GM18517 (cell line): ENCODE results near the gene MAST4.
A peak's percentile ranks its signal among the peaks of the same experiment; 100 is the strongest.
"Not testable (repeated sequence)": the region's sequence is repeated elsewhere in the genome, so short reads cannot be mapped to it uniquely, and the experiment has no call there.

Source experiments
- ATAC-seq: cut with Tn5 transposase; IDR thresholded peaks from one replicate; pipeline ENCODE4 v1.9.1; 2021; ENCODE audit warnings: mild to moderate bottlenecking, moderate library complexity; ENCODE audit not compliant: unreplicated experiment

The MAST4 gene

DNA sequence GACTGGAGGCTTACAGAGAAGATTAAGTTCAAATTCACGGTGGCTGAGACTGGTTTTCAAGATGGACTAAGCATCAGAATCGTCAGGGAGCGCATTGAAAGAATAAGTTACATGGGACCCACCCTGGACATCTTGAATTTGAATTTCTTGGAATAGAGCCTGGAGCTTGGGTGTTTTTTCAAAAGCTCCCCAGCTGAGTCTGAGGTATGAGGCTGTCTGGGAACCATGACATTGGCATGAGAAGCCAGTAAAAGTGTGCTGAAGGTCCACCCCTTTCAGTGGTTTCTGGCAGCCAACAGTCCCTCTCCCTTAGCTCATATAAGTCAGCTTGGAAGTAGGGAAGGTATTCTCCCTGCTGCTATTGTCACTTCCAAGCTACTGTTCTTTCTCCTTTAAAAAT is 97.8 kb downstream of the MAST4 start:
- ATAC-seq = no peak

DNA sequence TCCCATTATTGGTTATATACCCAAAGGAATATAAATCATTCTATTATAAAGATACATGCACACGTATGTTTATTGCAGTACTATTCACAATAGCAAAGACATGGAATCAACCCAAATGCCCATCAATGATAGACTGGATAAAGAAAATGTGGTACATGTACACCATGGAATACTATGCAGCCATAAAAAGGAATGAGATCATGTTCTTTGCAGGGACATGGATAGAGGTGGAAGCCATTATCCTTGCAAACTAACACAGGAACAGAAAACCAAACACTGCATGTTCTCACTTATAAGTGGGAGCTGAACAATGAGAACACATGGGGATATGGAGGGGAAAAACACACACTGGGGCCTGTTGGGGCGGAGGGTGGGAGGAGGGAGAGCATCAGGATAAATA is 99.6 kb downstream of the MAST4 start:
- ATAC-seq = not testable (repeated sequence)

DNA sequence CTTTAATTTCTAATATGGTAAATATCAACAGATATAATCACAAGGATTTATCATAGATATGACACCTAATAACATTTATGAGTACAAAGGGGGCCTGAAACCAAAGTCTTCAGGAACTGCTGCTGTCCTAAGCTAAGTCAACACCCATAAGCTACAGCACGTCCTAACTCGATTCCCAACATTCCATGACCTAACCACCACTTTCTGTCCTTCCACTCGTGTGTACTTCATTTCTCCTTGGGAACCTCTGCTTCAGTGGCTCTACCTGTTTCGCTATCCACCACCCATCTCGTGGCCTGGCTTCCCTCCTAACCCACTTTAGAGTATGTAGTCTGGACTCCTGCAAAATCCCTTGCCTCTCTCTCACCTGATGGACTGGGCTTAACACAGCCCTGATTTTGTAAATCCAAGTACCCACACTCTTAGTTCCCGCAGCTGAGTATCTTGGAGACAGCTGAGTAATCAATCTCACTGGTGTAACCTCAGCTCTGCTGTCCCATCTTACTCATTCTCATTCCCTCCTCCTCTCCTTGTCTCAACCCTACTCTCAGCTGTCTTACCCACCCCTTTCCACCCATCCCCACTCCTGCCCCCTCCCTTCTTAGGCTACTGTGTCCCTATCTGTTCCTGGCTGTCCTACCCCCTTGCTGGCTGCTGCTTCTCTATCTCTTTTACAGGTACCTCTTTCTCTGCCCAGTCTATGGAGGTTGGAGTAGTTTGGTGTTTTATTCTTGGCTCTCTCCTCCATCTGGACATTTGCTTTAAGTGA is 101.8 kb downstream of the MAST4 start:
- ATAC-seq = no peak

DNA sequence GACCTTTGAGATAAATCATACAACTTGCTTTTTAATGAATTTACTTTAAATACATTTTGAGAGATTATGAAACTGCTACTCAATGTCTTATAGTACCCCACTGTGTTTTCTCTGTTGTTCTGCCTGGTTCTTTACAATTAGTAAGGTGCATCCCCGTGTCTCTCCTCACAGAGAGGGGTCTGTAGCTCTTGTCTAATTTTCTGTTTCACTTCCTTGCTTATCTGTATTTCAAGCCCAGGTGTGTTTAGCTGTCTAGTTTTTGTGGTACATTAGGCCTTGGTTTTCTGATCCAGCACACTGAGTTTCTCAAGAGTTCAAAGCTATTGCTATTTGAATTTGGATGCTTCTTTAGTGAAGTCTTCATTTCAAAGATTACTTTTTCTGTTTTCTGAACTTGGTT is 105.1 kb downstream of the MAST4 start:
- ATAC-seq = peak; percentile 92

DNA sequence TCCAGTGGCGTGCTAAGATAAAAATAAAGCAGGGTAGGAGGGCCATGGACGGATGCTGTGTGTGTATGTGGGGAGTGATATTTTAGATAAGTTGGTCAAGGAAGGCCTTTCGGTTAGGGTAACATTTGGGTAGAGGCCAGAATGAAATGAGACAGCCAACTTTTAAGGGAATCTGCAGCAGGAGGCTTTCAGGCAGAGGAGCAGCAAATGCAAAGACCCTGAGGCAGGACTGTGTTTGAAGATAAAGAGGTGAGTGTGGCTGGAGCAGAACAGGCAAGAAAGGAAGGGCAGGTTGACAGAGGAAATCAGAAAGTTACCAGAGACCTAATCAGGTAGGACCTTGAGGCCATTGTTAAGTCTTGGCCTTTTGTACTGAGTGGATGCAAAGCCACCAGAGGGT is 106.2 kb downstream of the MAST4 start:
- ATAC-seq = no peak

DNA sequence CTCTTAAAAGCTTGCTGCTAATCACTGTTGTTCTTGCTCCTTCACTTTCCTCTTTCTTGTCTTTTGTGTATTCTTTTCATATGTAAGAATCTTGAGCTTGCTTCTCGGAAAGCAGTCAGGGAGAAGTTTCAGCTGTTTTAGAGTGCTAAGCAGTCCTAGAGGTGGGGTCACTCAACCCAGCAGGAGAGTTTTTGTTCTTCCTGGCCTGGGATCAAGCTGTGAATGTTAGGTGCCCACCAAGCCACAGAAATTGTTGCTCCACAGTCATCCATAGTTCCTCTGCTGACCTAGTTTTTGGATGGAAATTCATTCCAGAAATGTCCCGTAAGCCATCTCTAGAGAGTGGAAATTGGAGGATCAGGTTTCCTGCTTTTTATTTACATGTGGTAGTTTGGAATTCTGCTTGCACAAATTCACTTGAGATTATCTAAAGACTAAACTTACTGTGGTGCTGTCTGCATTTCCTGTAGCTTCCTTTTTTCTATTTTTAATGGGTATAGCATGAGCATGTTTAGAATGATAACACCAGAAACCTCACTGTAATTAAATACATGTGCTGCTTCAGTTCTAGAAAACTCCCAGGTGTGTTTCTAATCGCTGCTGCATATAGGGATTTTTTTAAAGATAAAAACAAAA is 108.7 kb downstream of the MAST4 start:
- no peak for ATAC-seq

DNA sequence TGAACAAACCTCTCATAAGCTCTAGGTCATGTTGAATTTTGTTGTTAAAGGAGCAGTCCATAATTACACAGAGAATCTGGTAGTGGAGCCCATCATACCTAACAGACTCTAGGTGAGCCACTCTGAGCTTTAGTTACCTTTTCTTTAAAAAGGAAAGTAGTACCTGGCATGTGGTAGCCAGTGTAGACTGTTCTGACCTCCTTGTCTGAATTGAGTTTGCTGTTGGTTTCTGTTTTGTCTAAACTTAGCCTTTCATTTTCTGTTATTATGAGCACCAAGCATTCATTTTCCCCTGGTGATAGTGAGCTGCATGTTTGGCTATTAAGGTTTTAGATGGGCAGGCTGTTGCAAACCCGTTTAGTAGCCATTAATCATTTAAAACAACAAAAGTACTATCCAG is 112.2 kb downstream of the MAST4 start:
- ATAC-seq = no peak

DNA sequence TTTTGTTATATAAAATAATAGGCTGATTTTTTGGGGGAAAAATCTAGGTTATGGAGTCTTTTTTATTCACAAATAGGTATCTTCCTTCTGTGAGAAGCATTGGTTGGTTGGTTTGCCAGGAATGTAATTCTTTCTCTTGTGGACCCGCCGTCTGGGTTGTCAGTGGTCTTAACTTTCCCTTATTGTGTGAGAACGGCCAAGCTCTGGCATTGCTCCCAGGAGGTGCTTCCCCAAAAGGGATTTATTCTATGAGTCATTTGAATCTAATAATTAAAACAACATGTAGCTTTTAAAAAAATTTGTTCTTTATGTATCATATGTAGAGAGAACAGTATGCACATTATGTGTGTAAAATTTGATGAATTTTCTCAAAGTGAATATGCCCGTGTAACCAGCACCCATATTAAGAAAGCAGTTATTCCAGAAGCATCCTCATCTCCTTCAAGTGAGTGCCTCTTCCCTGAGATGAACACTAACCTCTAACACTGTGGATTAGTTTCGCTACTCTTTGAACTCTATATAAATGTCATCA is 114.4 kb downstream of the MAST4 start:
- ATAC-seq = no peak

DNA sequence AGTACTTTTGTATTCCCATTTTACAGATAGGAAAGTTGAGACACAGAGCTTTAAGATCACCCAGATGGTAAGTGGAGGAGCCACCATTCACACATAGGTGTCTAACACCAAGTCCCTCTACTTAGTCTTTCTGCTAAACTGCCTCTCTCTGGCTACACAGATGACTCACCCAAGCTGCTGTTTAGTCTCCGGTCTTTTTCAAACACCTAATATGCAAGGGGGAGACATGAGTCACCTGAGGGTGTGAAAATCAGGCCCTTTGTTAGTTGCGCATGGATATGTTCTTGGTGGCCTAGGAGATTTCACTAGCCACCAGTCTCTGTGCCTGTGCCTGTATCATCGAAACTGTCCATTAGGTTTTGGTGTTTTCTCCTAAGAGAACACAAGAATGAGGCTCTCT is 117.8 kb downstream of the MAST4 start:
- peak; percentile 64 for ATAC-seq

DNA sequence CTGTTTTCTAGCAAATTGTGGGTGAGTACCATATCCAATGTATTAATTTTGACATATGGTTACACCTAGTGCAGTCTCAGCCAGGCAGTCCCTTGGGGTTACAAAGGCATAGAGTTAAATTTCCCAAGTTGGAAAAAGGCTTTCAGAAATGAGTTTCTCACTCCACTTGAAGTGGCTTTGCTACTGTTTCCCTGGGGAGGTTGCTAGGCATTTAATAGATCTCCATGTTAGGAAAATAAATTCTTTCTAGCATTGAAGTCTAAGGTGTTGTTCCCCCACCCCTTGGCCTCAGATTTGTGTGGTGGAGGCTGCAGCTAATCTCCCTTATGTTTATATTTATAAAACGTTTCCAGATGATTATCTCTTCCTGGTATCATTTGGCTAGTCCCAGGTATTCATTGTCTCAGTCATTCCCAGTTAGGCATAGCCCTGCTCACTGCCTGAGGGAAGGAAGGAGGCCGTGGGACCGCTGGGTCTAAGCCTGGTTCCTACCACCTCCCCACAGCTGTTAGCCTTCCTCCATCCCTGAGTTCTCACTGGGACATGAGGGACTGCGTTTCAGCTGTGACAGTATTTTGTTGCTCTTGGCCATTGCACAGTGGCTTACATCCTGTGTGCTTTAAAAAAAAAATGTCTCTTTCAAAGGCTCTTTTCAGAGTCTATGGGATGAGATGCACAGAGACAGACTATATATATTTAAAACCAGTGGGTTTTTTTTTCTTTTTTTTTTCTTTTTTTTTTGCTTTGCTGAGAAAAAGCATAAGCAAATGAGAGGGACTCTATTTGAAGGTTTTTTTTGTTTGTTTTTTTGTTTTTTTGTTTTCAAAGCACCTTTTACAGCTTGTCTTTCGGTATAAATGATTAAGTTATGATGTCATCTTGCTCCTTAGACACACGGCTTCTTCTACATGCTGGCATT is 121.5 kb downstream of the MAST4 start:
- no peak for ATAC-seq

DNA sequence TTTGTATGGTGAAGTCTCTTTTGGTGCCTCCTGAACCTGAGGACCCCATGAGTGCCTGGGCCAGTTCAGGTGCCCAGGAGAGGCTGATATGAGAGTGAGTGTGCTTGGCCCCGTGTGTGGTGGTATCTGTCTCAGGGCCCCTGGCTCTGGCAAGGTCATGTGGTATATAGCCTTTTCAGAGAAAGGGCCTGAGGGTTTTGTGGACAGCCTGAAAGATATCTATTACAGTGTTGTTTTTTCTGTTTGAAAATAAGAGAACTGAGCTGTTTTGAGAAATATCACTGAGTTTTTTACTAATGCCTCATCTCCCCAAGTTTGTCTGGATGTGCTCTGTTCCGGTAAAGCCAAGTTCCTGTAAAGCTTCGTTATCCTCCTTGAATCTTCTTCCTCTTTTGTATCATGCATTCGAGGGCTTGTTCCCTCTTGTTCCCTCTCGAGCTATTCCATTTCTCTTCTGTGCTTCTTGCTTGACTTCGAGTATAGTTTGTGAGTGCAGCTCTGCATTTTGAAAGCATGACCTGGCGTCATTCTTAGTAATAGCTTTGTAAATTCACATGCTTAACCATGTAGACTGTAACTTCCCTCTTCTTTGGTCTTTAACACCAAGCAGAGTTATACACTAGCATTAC is 122.3 kb downstream of the MAST4 start:
- ATAC-seq = no peak

DNA sequence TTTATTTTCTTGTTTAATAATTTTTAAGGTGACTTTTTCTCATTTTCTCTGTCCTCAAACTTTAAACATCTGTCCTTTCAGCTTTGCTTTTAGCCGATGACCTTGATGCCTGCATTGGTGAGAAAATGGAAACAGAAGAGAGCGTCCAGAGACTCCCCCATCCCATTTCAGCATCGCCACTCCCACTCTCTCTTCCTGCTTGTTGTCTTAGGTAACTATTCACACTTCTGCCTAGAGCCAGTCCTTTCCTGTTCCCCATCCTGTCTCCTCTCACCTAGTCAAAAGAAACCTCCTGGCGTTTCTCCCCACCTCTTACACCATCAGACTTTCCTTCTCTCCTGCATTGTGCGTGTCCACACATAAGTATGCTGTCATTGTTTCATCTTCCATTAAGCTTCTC is 124.6 kb downstream of the MAST4 start:
- no peak for ATAC-seq

DNA sequence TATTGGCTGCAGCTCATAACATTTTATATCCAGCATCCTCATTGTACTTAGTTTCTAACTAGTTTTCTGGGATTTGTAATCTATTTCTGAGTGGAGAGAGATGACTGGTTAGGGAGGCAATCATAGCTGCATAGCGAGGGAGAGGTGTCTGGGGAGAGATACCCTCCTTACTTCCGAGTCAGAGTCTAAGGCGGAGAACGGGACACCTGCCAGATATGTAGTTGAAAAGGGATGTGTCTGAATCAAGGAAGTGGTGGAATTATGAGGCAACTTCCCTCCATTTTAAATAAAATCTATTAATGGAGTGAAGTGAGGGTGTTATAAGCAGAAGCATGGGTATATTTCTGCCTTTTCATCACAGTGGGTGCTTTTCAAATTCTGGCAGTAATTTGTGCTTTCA is 126.5 kb downstream of the MAST4 start:
- no peak for ATAC-seq

DNA sequence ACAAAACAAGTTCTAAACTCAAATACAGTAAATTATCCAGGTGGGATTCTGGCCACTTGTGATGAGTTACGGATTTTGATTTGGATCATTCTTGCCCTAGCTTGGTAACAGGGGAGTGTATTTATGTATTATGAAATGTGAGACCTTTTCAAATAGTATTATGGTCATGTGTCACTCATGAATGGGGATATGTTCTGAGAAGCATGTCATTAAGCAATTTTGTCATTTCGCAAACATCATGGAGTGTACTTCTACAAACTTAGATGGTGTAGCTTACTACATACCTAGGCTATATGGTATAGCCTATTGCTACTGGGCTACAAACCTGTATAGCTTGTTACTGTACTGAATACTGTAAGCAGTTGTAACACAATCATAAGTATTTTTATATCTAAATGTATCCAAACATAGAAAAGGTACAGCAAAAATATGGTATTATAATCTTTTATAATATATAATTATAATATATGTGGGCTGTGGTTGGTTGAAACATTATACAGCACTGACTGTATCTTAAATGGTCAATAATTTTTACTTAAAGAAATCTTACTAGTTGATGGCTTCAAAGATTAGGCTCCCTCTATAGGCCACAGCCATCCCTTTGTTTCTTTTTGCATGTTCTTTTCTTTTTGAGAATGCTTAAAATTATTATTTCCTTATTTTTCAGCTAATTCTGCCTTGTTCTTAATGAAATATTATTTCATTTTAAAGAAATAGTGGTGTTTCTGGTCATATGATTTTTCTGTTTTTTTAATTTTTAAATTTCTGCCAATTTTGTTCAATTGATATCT is 128.4 kb downstream of the MAST4 start:
- ATAC-seq = no peak

DNA sequence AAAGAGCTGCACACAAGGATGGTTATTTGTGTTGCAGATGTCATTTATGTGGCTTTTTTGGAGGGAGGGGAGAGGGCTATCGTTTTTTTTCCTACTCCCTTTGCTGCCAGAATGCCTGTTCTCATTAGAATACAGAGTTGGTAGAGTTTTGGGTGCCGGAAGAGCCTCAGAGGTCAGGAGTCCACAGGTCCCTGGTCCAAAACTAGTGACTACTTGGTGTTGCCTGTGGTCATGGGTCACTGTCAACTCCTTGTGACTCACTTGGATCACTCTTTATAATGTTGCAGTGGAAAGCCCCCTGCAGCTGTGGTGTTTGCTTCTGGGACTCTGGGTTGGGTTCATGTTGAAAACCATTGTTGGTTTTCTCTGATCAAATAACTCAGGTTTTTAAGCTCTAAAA is 131.4 kb downstream of the MAST4 start:
- ATAC-seq = no peak

DNA sequence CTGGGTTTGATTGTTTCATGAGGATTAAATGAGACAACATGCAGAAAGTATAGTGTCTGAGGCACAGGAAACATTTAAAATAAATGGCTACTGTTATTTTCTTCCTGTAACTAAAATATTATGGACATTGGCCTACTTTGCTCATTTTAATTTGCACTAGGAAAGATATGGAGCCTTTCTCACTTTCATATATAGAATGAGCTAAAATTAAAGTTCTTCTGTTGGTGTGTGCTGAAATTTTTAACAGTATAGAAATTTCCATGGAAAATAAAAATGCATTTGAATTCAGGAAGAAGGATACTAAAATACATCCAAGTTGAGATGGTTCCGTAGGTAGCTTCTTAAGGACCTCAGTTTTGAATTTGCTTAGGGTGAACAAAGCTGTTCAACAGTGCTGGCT is 131.9 kb downstream of the MAST4 start:
- no peak for ATAC-seq

DNA sequence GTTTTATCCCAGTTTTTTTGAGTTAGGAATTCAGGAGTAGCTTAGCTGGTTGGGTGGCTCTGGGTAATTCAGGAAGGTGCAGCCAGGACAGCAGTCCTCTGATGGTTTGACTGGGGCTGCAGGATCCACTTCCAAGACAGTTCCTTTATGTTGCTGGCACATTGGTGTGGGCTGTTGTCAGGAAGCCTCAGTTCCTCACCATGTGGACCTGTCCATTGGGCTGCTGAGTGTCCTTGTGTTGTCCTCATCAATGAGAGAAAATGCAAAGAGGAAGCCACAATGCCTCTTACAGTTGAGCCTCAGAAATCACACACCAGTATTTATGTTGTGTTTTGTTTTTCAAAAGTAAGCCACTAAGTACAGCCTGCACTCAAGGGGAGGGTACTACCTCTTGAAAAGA is 140.9 kb downstream of the MAST4 start:
- ATAC-seq = no peak

DNA sequence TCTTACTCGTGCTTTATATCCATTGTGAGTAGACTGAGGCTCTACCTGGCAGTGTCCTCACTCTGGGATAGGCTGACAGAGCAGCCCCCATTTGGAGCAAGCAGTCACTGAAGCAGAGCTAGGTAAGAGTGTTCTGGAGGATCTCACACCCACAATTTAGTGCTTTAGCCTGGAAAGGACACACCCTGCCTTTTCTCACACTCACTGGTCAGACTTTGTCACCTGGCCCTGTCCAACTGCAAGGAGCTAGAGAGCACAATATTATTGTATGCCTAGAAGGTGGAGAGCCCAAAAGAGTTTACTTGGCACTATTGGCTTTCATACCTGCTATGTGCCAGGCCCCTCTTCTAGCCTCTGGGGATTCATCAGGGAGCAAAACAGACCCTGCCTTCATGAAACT is 141.9 kb downstream of the MAST4 start:
- no peak for ATAC-seq

DNA sequence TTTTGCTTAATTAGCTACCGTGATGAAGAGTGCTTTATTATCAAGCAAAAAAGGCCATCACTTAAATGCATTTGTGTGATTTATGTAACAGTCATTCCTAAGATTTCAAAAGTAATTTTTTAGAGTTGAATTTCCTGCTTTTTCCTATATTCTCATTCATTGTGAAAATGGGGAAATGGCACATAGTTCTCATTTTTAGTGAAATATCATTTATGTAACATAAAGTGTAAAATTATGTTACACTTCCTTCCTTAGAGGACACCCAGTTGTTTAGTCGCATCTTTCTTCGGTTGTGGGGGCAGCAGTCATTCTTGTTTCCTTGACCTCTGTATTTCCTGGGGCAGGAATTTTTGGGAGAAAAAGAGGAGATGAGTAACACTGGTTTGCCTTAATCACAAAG is 142.8 kb downstream of the MAST4 start:
- no peak for ATAC-seq

DNA sequence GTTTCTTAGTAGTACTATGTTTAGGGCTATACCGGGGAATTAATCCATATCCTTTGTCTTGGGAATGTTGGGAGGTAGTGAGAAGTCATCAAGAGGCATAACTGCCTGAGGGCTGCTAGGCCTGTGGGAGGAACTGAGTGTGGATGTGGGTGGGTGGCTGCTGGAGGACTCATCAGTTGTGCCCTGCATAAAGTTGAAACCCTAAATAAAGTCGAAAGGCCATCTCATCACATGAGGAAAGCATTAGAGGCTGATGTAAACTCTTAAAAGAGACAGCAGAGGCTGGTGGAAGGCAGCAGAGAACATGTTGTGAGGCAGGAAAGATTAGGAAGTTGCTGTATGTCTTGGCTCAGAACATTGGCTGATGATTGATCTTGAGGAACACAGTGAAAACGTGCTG is 143.8 kb downstream of the MAST4 start:
- ATAC-seq = no peak
